Measurements from ENCODE around the gene NPIPA5.
"Not testable (repeated sequence)": the region's sequence is repeated elsewhere in the genome, so short reads cannot be mapped to it uniquely, and the experiment has no call there.

The NPIPA5 gene

DNA sequence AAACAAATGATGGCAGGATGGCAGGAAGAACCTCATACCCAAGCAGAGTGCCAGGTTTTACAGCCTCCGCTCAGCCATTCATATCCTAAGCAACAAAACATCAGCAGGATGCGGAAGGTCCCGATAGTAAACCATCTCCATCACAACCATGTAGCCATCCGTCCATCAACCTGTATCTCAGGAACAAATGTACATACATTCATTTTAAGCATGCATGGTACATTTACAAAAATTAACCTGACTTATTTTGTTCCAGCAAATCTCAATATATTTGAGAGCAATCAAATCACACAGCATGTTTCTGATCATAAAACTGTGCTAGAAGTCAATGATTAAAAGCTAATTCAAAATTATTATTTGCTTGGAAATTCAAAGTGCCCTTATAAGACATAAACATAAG, at the start of gene NPIPA5:
Gene NPIPA5, minus strand, starts transcription at position 101 of the 400 bp plus-strand sequence. Its CDS starts 0 bp downstream, at position 101.
- not testable (repeated sequence) for H3K4me3 ChIP-seq (ENCODE audit: low read length); DNase-seq (ENCODE audit: low read depth)

- H3K4me3 ChIP-seq (ENCODE audit: low read length) = no peak overlapping the region
These were observed 49.6 kb upstream of the NPIPA5 start for GRCh38 chr16:15427648-15428239.

GRCh38 chr16:15426796-15427195, 48.7 kb upstream of the NPIPA5 start:
- TF ChIP-seq CTCF (IDR thresholded peaks at IDR 0.05; ENCODE audit: insufficient read depth, low read depth, low read length, missing control alignments) = no peak
- no peak for DNase-seq (ENCODE audit: low read depth)
- no peak overlapping the region for H3K4me3 ChIP-seq (ENCODE audit: low read length)

More at GRCh38 chr16:15427648-15428239, 49.6 kb upstream of the NPIPA5 start:
- DNase-seq (ENCODE audit: low read depth) = peak; percentile 45
- peak; percentile 62 for TF ChIP-seq CTCF (IDR thresholded peaks at IDR 0.05; ENCODE audit: insufficient read depth, low read depth, low read length, missing control alignments)

GRCh38 chr16:15425861-15426260, 47.8 kb upstream of the NPIPA5 start:
- TF ChIP-seq CTCF (IDR thresholded peaks at IDR 0.05; ENCODE audit: insufficient read depth, low read depth, low read length, missing control alignments) = no peak
- H3K4me3 ChIP-seq (ENCODE audit: low read length) = no peak overlapping the region
- no peak for DNase-seq (ENCODE audit: low read depth)

DNA sequence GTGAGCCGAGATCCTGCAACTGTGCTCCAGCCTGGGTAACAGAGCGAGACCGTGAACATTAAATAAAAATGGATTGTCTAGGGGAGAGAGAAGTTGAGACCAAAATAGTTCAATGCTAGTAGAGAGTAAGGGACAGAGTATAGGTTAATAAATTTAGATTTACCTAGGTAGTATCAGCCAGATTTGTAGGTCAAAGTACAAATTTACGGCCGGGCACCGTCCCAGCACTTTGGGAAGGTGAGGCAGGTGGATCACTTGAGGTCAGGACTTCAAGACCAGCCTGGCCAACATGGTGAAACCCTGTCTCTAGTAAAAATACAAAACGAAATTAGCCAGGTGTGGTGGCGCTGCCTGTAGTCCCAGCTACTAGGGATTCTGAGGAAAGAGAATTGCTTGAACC, 44.1 kb upstream of the NPIPA5 start:
- no peak for TF ChIP-seq CTCF (IDR thresholded peaks at IDR 0.05; ENCODE audit: insufficient read depth, low read depth, low read length, missing control alignments)
- H3K4me3 ChIP-seq (ENCODE audit: low read length) = no peak overlapping the region
- no peak for DNase-seq (ENCODE audit: low read depth)

- DNase-seq (ENCODE audit: low read depth); H3K4me3 ChIP-seq (ENCODE audit: low read length): not testable (repeated sequence)
These were observed 43.6 kb upstream of the NPIPA5 start for GRCh38 chr16:15421696-15422095.

- H3K4me3 ChIP-seq (ENCODE audit: low read length) = no peak overlapping the region
- no peak for TF ChIP-seq CTCF (IDR thresholded peaks at IDR 0.05; ENCODE audit: insufficient read depth, low read depth, low read length, missing control alignments)
- DNase-seq (ENCODE audit: low read depth) = no peak
These were observed 40.1 kb upstream of the NPIPA5 start for GRCh38 chr16:15418206-15418605.

DNA sequence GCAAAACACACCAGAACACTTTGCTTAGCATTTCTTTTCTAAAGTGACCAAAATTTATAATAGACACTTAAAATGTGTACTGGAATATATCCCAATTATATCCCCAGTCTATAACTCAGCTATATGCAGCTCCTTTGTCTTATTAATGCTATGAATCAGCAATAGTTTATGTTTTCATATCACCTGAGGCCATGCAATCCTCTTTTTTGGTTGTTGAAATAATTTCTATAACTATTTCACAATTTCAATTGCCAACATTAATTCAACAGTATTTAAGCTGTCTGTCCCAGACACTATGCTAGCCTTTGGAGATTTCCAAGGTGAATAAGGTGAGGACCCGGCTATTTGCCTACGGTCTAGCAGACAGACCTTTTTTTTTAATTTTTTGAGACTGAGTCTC, 39.1 kb upstream of the NPIPA5 start:
- no peak for TF ChIP-seq CTCF (IDR thresholded peaks at IDR 0.05; ENCODE audit: insufficient read depth, low read depth, low read length, missing control alignments)
- peak; percentile 35 for DNase-seq (ENCODE audit: low read depth)
- H3K4me3 ChIP-seq (ENCODE audit: low read length) = no peak overlapping the region
